Measurements from ENCODE around the gene ELOVL6.

- no peak for TF ChIP-seq CTCF (IDR thresholded peaks at IDR 0.05)
- TF ChIP-seq POLR2A (IDR thresholded peaks at IDR 0.05): no peak
Measured at GRCh38 chr4:110245577-110245976, 47.2 kb upstream of the ELOVL6 start.
